ENCODE data around the gene B3GAT1. TPM values are rescaled to one million over a fixed set of nuclear protein-coding genes. Genes with fewer than 3 reads are reported as not detected.

B3GAT1 gene
- total RNA-seq, 2 experiments from 2014 or later, result 0.14 to 0.22 TPM

- H3K4me1 Mint-ChIP-seq (ENCODE audit: low read depth), result no peaks in the 10 kb centered on the region
- H3K9me3 Mint-ChIP-seq, result no peaks in the 10 kb centered on the region
- no peaks in the 10 kb centered on the region for H3K9me3 ChIP-seq (ENCODE audit: control insufficient read depth in 1 of 2, insufficient read depth in 1 of 2, low read length in 2 of 2)
- TF ChIP-seq, protein P1, sequence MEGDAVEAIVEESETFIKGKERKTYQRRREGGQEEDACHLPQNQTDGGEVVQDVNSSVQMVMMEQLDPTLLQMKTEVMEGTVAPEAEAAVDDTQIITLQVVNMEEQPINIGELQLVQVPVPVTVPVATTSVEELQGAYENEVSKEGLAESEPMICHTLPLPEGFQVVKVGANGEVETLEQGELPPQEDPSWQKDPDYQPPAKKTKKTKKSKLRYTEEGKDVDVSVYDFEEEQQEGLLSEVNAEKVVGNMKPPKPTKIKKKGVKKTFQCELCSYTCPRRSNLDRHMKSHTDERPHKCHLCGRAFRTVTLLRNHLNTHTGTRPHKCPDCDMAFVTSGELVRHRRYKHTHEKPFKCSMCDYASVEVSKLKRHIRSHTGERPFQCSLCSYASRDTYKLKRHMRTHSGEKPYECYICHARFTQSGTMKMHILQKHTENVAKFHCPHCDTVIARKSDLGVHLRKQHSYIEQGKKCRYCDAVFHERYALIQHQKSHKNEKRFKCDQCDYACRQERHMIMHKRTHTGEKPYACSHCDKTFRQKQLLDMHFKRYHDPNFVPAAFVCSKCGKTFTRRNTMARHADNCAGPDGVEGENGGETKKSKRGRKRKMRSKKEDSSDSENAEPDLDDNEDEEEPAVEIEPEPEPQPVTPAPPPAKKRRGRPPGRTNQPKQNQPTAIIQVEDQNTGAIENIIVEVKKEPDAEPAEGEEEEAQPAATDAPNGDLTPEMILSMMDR (IDR thresholded peaks at IDR 0.05), result no peak
- H3K36me3 ChIP-seq (ENCODE audit: insufficient read depth, low read length), result no peaks in the 10 kb centered on the region
- POLR2A ChIA-PET, result no interaction called here
- H3K27me3 ChIP-seq (ENCODE audit: control insufficient read depth in 1 of 2, insufficient read depth in 2 of 2, low read length in 2 of 2), result no peaks in the 10 kb centered on the region
- H3K4me3 Mint-ChIP-seq, result no peak overlapping the region
- intact Hi-C loops (cut with DNase I, micrococcal nuclease), result no loop called here
- no peak overlapping the region for H3K27ac ChIP-seq (ENCODE audit: low read depth in 1 of 2, low read length in 2 of 2)
- DNase-seq (no peak), ATAC-seq (ENCODE audit: poor library complexity) (no peak)
- H3K4me1 ChIP-seq (ENCODE audit: insufficient read depth, low read length), result no peaks in the 10 kb centered on the region
- no peaks in the 10 kb centered on the region for H3K36me3 Mint-ChIP-seq (ENCODE audit: low read depth)
- H3K27me3 Mint-ChIP-seq, result no peaks in the 10 kb centered on the region
- CTCF ChIA-PET, result no interaction called here
- no peak overlapping the region for H3K27ac Mint-ChIP-seq
- H3K4me3 ChIP-seq (ENCODE audit: low read length), result no peak overlapping the region
Observed at GRCh38 chr11:134367781-134368180, 44.3 kb downstream of the B3GAT1 start.

GRCh38 chr11:134366254-134366653 is 45.8 kb downstream of the B3GAT1 start:
- H3K4me3 Mint-ChIP-seq, result no peak overlapping the region
- Histone ChIP-seq H3K4me1 (ENCODE audit: insufficient read depth, low read length) (no peaks in the 10 kb centered on the region), H3K9me3 (ENCODE audit: control insufficient read depth in 1 of 2, insufficient read depth in 1 of 2, low read length in 2 of 2) (peaks cover 0 to 5% of the 10 kb centered on the region in 2 experiments), H3K27ac (ENCODE audit: low read depth in 1 of 2, low read length in 2 of 2) (no peak overlapping the region), H3K36me3 (ENCODE audit: insufficient read depth, low read length) (no peaks in the 10 kb centered on the region), H3K27me3 (ENCODE audit: control insufficient read depth in 1 of 2, insufficient read depth in 2 of 2, low read length in 2 of 2) (no peaks in the 10 kb centered on the region), H3K4me3 (ENCODE audit: low read length) (no peak overlapping the region)
- no peaks in the 10 kb centered on the region for H3K36me3 Mint-ChIP-seq (ENCODE audit: low read depth)
- intact Hi-C loops (cut with DNase I, micrococcal nuclease), result no loop called here
- H3K9me3 Mint-ChIP-seq, result no peaks in the 10 kb centered on the region
- peaks cover 6% of the 10 kb centered on the region for H3K4me1 Mint-ChIP-seq (ENCODE audit: low read depth)
- ATAC-seq (ENCODE audit: poor library complexity), result no peak
- H3K27ac Mint-ChIP-seq, result no peak overlapping the region
- ChIA-PET CTCF (no interaction called here), POLR2A (no interaction called here)
- H3K27me3 Mint-ChIP-seq, result peaks cover 7% of the 10 kb centered on the region
- TF ChIP-seq, protein P1 (IDR thresholded peaks at IDR 0.05), result no peak
- DNase-seq, result no peak

GRCh38 chr11:134365011-134365925 is 46.8 kb downstream of the B3GAT1 start:
- H3K36me3 ChIP-seq (ENCODE audit: insufficient read depth, low read length), result no peaks in the 10 kb centered on the region
- CTCF ChIA-PET, result interaction anchor here (0.9 kb wide), 1 partner anchor 42 kb away, joined by 3 read pairs; no protein-coding TSS in a partner anchor
- peaks cover 9% of the 10 kb centered on the region for H3K27me3 Mint-ChIP-seq
- POLR2A ChIA-PET, result no interaction called here
- H3K9me3 ChIP-seq (ENCODE audit: control insufficient read depth in 1 of 2, insufficient read depth in 1 of 2, low read length in 2 of 2), result peaks cover 0 to 5% of the 10 kb centered on the region in 2 experiments
- DNase-seq (peak in 1 of 14 experiments; percentile 9), ATAC-seq (ENCODE audit: poor library complexity) (no peak)
- intact Hi-C loops (cut with DNase I, micrococcal nuclease), result no loop called here
- H3K4me3 ChIP-seq (ENCODE audit: low read length), result no peak overlapping the region
- H3K4me1 ChIP-seq (ENCODE audit: insufficient read depth, low read length), result peaks cover 3% of the 10 kb centered on the region
- H3K36me3 Mint-ChIP-seq (ENCODE audit: low read depth), result no peaks in the 10 kb centered on the region
- no peak overlapping the region for H3K27ac Mint-ChIP-seq
- peaks cover 6% of the 10 kb centered on the region for H3K4me1 Mint-ChIP-seq (ENCODE audit: low read depth)
- H3K27me3 ChIP-seq (ENCODE audit: control insufficient read depth in 1 of 2, insufficient read depth in 2 of 2, low read length in 2 of 2), result no peaks in the 10 kb centered on the region
- TF ChIP-seq, protein P1 (IDR thresholded peaks at IDR 0.05), result no peak
- H3K4me3 Mint-ChIP-seq, result no peak overlapping the region
- H3K27ac ChIP-seq (ENCODE audit: low read depth in 1 of 2, low read length in 2 of 2), result no peak overlapping the region
- H3K9me3 Mint-ChIP-seq, result no peaks in the 10 kb centered on the region
